Astrocyte of the spinal cord (primary cell): ENCODE results near the gene ADAP1.

Source experiments
- DNase-seq: peaks from one replicate; pipeline ENCODE4 v3.0.0; 2011; ENCODE audit warnings: low read depth, low spot score
- H3K4me3 ChIP-seq: 2 replicates; pipeline ENCODE4 v1.5.1; 2011; ENCODE audit warnings: low read depth, mild to moderate bottlenecking, low read length, moderate library complexity
- CTCF ChIP-seq: IDR thresholded peaks from 2 replicates; pipeline ENCODE4 v1.5.1; 2012; ENCODE audit warnings: low read depth, mild to moderate bottlenecking, low read length, inconsistent platforms
- in situ Hi-C: cut with HindIII; loops from 2 replicates; pipeline ENCODE4 v1.10.0; 2017; ENCODE audit warnings: low sequenced_read_pairs

ADAP1 gene

GRCh38 chr7:938546-939185 lies 15.8 kb downstream of the ADAP1 start:
- no peak overlapping the region for H3K4me3 ChIP-seq
- no peak for TF ChIP-seq CTCF
- DNase-seq = no peak
- in situ Hi-C loops = no loop called here

- in situ Hi-C loops = no loop called here
- DNase-seq = no peak
Observed at GRCh38 chr7:937856-938484, 16.5 kb downstream of the ADAP1 start.

GRCh38 chr7:936386-937054 lies 18.0 kb downstream of the ADAP1 start:
- no peak for TF ChIP-seq CTCF
- DNase-seq = peak; percentile 64

More at GRCh38 chr7:937856-938484, 16.5 kb downstream of the ADAP1 start:
- no peak overlapping the region for H3K4me3 ChIP-seq
- no peak for TF ChIP-seq CTCF

GRCh38 chr7:935874-936385 lies 18.6 kb downstream of the ADAP1 start:
- no peak overlapping the region for H3K4me3 ChIP-seq
- no peak for TF ChIP-seq CTCF
- DNase-seq = no peak
- in situ Hi-C loops = no loop called here

More at GRCh38 chr7:936386-937054, 18.0 kb downstream of the ADAP1 start:
- in situ Hi-C loops = no loop called here
- H3K4me3 ChIP-seq = no peak overlapping the region

- DNase-seq = no peak
- no peak overlapping the region for H3K4me3 ChIP-seq
- in situ Hi-C loops = no loop called here
- no peak for TF ChIP-seq CTCF
Observed at GRCh38 chr7:935164-935873, 19.2 kb downstream of the ADAP1 start.

GRCh38 chr7:934469-935163 lies 19.9 kb downstream of the ADAP1 start:
- in situ Hi-C loops = no loop called here
- DNase-seq = no peak
- TF ChIP-seq CTCF = no peak
- H3K4me3 ChIP-seq = no peak overlapping the region
